ENCODE data around the gene ARMC2.
A peak's percentile ranks its signal among the peaks of the same experiment; 100 is the strongest.

The ARMC2 gene

DNA sequence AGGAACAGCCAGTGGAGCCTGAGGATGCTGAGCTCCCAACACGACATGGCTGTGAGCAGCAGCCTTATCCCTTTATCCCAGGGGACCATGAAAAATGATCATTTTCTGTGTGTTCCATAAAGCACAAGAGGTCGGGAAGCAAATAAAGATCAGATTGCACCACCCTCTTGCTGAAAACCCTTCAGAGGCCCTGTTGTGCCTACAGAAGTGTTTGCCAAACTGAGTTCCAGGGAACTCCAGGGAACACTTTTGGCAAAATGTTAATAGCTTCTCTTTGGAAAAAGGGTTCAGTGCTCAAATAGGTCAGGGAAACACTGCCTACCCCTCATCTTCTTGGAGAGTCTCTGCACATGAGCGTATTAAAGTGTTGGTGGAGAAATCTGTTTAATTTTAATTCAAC lies 24.4 kb downstream of the ARMC2 start:
- Histone ChIP-seq H3K27ac (ENCODE audit: low read length) (no peak overlapping the region), H3K36me3 (ENCODE audit: control insufficient read depth in 1 of 2, insufficient read depth in 2 of 2, low read length in 2 of 2) (peaks cover 0 to 11% of the 10 kb centered on the region in 2 donors), H3K27me3 (ENCODE audit: low read depth, low read length) (no peaks in the 10 kb centered on the region), H3K4me3 (ENCODE audit: low read depth in 1 of 2, low read length in 2 of 2) (no peak overlapping the region), H3K4me1 (ENCODE audit: control insufficient read depth in 1 of 2, insufficient read depth in 2 of 2, low read length in 2 of 2) (no peaks in the 10 kb centered on the region), H3K9me3 (ENCODE audit: control insufficient read depth in 1 of 2, low read length in 2 of 2) (no peaks in the 10 kb centered on the region)

DNA sequence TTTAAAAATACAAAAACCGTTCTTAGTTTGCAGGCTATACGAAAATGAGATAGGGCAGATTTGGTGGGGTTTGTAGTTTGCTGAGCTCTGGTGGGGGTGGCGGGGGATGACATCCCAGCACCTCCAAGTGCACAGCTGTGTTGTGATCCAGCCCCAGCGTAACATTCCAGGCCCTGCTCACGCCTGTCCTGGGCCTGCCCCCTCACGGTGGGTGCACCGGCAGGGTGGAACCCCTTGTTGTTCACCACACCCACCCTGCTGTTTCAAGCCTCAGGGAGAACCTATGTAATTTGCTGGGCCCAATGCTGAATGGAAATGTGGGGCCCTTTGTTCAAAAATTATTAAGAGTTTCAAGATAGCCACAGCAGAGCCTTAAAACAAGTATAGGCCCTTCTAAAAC lies 25.0 kb downstream of the ARMC2 start:
- H3K9me3 ChIP-seq (ENCODE audit: control insufficient read depth in 1 of 2, low read length in 2 of 2), result no peaks in the 10 kb centered on the region
- H3K4me3 ChIP-seq (ENCODE audit: low read depth in 1 of 2, low read length in 2 of 2), result no peak overlapping the region
- no peak overlapping the region for H3K27ac ChIP-seq (ENCODE audit: low read length)
- peaks cover 0 to 13% of the 10 kb centered on the region in 2 donors for H3K36me3 ChIP-seq (ENCODE audit: control insufficient read depth in 1 of 2, insufficient read depth in 2 of 2, low read length in 2 of 2)
- no peaks in the 10 kb centered on the region for H3K4me1 ChIP-seq (ENCODE audit: control insufficient read depth in 1 of 2, insufficient read depth in 2 of 2, low read length in 2 of 2)
- no peaks in the 10 kb centered on the region for H3K27me3 ChIP-seq (ENCODE audit: low read depth, low read length)

DNA sequence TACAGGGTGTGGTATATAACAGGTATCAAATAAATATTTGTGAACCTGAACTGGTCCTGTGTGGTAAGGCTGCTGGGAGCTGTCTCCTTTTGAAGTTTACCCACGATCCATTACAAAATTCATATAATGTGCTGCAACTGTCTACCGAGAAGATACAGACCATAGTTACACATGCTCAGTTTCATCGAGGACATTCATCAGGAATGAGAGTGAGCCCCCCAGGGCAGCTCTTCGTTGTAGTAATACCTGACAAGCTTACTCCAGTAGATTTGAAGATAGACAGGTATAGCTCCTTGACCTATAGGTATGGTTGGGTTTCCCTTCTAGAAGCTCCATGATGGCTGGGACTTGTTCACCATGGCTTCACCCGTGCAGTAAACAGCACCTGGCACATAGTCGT lies 25.7 kb downstream of the ARMC2 start:
- Histone ChIP-seq H3K9me3 (ENCODE audit: control insufficient read depth in 1 of 2, low read length in 2 of 2) (no peaks in the 10 kb centered on the region), H3K27ac (ENCODE audit: low read length) (peak overlapping the region; percentile 58), H3K4me3 (ENCODE audit: low read depth in 1 of 2, low read length in 2 of 2) (no peak overlapping the region), H3K27me3 (ENCODE audit: low read depth, low read length) (no peaks in the 10 kb centered on the region), H3K4me1 (ENCODE audit: control insufficient read depth in 1 of 2, insufficient read depth in 2 of 2, low read length in 2 of 2) (no peaks in the 10 kb centered on the region), H3K36me3 (ENCODE audit: control insufficient read depth in 1 of 2, insufficient read depth in 2 of 2, low read length in 2 of 2) (peaks cover 0 to 15% of the 10 kb centered on the region in 2 donors)

DNA sequence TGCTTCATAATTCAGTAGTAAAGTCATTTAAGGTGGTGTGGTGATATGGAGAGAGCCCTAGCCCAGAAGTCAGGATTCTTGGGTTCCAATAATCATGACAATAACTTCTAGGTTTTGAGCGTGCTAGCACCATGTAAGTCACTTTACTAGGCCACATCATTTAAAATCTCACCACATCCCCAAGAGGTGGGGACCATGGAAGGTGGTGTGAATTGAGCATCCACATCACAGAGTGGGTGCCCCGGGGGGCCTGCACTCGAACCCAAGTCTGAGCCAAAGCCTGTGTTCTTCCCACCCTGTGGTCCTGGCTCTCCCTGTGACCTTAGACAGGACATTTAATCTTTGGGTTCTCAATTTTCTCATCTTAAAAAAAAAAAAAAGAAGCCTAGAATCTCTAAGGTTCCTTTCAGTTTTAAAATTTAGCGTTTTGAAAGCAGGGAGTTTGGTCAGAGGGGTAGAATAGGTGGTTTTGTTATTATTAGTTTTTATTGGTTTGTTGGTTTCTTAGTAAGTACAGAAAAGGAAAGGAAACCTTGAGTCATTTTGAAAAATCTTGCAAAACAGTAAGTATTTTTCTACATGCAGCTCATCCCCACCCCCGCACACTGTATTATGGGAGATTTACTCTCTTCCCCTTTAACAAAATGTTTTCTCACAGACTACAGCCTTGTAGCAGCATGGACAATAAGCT lies 26.4 kb downstream of the ARMC2 start:
- no peaks in the 10 kb centered on the region for H3K27me3 ChIP-seq (ENCODE audit: low read depth, low read length)
- peak overlapping the region; percentile 58 for H3K27ac ChIP-seq (ENCODE audit: low read length)
- peaks cover 0 to 13% of the 10 kb centered on the region in 2 donors for H3K36me3 ChIP-seq (ENCODE audit: control insufficient read depth in 1 of 2, insufficient read depth in 2 of 2, low read length in 2 of 2)
- H3K4me3 ChIP-seq (ENCODE audit: low read depth in 1 of 2, low read length in 2 of 2), result no peak overlapping the region
- H3K4me1 ChIP-seq (ENCODE audit: control insufficient read depth in 1 of 2, insufficient read depth in 2 of 2, low read length in 2 of 2), result no peaks in the 10 kb centered on the region
- H3K9me3 ChIP-seq (ENCODE audit: control insufficient read depth in 1 of 2, low read length in 2 of 2), result no peaks in the 10 kb centered on the region

DNA sequence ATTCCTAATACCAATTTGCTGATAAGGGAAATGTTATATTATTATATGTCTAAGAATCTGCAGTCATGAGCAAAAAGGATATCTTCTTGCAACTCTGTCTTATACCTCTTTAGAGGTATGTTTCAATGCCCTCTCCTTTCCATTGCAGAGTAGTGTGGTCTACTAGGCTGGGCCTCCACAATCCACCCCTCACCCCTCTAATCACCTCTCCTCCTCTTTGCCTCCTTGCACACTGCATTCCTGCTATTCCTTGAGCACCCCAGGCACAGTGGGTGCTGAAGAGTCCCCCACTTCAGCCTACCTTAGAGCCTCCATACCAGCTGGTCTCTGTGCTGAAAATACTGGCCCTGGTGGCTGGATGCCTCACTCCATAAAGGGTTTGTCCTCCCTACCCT lies 26.9 kb downstream of the ARMC2 start:
- Histone ChIP-seq H3K27me3 (ENCODE audit: low read depth, low read length) (no peaks in the 10 kb centered on the region), H3K4me1 (ENCODE audit: control insufficient read depth in 1 of 2, insufficient read depth in 2 of 2, low read length in 2 of 2) (no peaks in the 10 kb centered on the region), H3K4me3 (ENCODE audit: low read depth in 1 of 2, low read length in 2 of 2) (no peak overlapping the region), H3K36me3 (ENCODE audit: control insufficient read depth in 1 of 2, insufficient read depth in 2 of 2, low read length in 2 of 2) (peaks cover 0 to 9% of the 10 kb centered on the region in 2 donors), H3K9me3 (ENCODE audit: control insufficient read depth in 1 of 2, low read length in 2 of 2) (no peaks in the 10 kb centered on the region), H3K27ac (ENCODE audit: low read length) (no peak overlapping the region)

DNA sequence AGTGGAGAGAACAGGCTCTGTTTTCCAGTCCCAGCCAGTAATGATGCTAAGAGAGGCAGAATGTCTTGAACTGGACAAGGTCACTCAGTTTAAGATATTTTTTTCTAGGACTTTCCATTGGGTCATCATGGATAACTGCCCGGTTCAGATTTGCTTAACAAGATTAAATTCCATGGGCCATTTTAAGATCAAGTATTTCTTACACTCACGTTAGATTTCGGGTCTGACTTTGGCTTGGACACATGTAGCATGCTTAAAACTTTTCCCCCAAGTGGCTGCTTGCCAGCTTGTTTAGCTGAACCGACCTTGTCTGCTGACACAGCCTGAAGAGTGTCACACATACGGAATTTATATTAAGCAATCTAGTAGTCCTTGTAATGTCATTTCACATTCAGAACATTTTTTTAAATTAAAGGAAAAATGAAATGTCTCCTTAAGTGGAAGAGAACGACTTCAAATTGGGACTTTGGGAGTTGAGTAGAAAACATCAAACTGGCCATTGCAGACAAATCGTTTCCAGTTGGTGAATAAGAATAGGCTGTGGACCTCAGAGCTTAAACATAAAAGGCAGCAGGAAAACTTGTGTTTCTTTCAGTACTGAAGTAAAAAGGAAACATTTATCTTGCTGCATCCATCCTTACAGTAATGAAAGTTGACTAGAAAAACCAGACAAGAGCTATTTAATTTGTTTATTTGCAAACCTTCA lies 29.0 kb downstream of the ARMC2 start:
- Histone ChIP-seq H3K4me3 (ENCODE audit: low read depth in 1 of 2, low read length in 2 of 2) (no peak overlapping the region), H3K27ac (ENCODE audit: low read length) (peak overlapping the region; percentile 57), H3K27me3 (ENCODE audit: low read depth, low read length) (no peaks in the 10 kb centered on the region), H3K9me3 (ENCODE audit: control insufficient read depth in 1 of 2, low read length in 2 of 2) (no peaks in the 10 kb centered on the region), H3K4me1 (ENCODE audit: control insufficient read depth in 1 of 2, insufficient read depth in 2 of 2, low read length in 2 of 2) (no peaks in the 10 kb centered on the region), H3K36me3 (ENCODE audit: control insufficient read depth in 1 of 2, insufficient read depth in 2 of 2, low read length in 2 of 2) (peaks cover 0 to 4% of the 10 kb centered on the region in 2 donors)

DNA sequence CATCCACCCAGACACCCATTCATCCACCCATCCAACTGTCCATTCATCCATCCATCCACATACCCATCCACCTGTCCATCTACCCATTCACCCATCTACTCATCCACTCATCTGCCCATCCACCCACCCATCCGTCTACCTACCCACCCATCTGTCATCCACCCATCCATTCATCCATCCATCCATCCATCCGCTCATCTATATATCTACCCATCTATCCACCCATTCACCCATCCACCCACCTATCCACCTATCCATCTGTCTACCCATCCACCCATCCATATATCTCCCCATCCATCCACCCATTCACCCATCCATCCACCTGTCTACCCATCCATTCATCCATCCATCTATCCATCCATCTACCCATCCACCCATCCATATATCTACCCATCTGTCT lies 30.7 kb downstream of the ARMC2 start:
- H3K27ac ChIP-seq (ENCODE audit: low read length), result no peak overlapping the region
- peaks cover 0 to 9% of the 10 kb centered on the region in 2 donors for H3K36me3 ChIP-seq (ENCODE audit: control insufficient read depth in 1 of 2, insufficient read depth in 2 of 2, low read length in 2 of 2)
- no peak overlapping the region for H3K4me3 ChIP-seq (ENCODE audit: low read depth in 1 of 2, low read length in 2 of 2)
- no peaks in the 10 kb centered on the region for H3K4me1 ChIP-seq (ENCODE audit: control insufficient read depth in 1 of 2, insufficient read depth in 2 of 2, low read length in 2 of 2)
- H3K27me3 ChIP-seq (ENCODE audit: low read depth, low read length), result no peaks in the 10 kb centered on the region
- H3K9me3 ChIP-seq (ENCODE audit: control insufficient read depth in 1 of 2, low read length in 2 of 2), result no peaks in the 10 kb centered on the region

DNA sequence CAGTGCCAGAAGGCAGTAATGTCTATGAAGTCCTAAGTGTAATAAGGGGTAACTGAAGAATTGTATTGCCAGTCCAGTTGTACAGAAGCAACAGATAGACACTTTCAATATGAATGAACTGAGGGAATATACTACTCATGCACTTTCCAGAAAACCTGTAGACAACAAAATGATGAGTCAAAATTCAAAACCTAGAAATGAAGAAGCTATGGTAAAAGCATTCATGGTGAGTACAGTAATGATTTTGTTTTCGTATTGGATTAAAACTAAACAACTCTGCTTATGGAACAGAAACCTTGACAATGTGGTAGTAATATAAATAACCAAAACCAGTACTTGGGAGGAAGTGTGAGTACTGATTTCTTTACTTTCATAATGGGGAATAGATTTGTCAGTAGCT lies 35.0 kb downstream of the ARMC2 start:
- Histone ChIP-seq H3K9me3 (ENCODE audit: control insufficient read depth in 1 of 2, low read length in 2 of 2) (no peaks in the 10 kb centered on the region), H3K36me3 (ENCODE audit: control insufficient read depth in 1 of 2, insufficient read depth in 2 of 2, low read length in 2 of 2) (peaks cover 0 to 7% of the 10 kb centered on the region in 2 donors), H3K4me1 (ENCODE audit: control insufficient read depth in 1 of 2, insufficient read depth in 2 of 2, low read length in 2 of 2) (no peaks in the 10 kb centered on the region), H3K27me3 (ENCODE audit: low read depth, low read length) (no peaks in the 10 kb centered on the region), H3K27ac (ENCODE audit: low read length) (no peak overlapping the region), H3K4me3 (ENCODE audit: low read depth in 1 of 2, low read length in 2 of 2) (no peak overlapping the region)

DNA sequence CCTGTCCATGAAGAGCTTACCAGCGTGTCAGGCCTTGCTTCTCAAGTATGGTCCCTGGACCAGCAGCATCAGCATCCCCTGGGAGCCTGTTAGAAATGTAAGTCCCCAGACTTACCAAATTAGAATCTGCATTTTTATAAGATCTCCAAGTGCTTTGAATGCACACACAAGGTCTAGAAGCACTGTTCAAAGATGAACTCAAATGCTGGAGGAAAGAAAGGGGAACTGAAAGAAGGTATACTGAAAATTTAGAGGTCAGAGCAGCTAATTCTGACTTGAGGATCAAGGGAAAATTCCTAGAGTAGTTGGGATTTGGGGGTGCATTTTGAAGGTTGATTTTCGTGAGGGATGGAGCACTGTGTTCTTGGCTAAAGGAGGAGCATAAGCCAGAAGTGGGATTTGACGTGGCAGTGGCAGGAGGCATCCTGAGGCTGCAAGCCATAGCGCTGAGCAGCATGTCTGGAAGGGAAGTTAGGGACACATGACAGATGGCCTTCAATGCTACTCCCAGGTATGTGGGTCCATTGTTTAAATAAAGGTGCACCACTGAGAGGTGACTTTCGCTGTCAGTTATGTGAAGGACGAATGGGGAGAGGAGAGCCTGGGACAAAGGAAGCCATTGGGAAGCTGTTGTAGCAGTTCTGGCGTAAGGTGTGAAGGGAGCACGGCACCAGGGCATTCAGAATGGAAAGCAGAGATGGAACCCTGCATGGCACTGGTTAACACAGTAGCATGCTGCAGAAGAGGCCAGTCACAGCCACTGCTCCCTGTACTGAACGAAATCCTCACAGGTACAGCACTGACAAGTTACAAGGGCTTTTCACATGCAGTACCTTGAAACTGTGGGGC lies 36.2 kb downstream of the ARMC2 start:
- Histone ChIP-seq H3K36me3 (ENCODE audit: control insufficient read depth in 1 of 2, insufficient read depth in 2 of 2, low read length in 2 of 2) (peaks cover 0 to 5% of the 10 kb centered on the region in 2 donors), H3K27me3 (ENCODE audit: low read depth, low read length) (no peaks in the 10 kb centered on the region), H3K9me3 (ENCODE audit: control insufficient read depth in 1 of 2, low read length in 2 of 2) (no peaks in the 10 kb centered on the region), H3K4me1 (ENCODE audit: control insufficient read depth in 1 of 2, insufficient read depth in 2 of 2, low read length in 2 of 2) (no peaks in the 10 kb centered on the region), H3K27ac (ENCODE audit: low read length) (no peak overlapping the region), H3K4me3 (ENCODE audit: low read depth in 1 of 2, low read length in 2 of 2) (no peak overlapping the region)

DNA sequence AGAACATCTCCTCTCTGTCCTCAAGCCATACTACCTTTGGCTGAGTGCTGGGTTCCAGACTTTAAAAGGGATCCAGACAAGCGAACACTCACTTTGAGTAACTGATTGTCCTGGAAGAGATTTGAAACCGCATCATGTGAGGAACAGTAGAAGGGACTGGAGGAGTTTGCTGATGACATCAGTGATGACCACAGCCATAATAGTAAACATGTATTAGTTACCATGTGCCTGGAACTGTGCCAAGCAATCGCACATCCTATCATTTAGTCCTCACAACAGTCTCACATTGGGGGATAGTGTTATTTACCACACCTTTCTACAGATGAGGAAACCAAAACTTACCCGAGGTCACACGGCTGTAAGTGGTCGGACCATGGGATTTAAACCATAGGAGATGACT lies 39.8 kb downstream of the ARMC2 start:
- no peaks in the 10 kb centered on the region for H3K4me1 ChIP-seq (ENCODE audit: control insufficient read depth in 1 of 2, insufficient read depth in 2 of 2, low read length in 2 of 2)
- peaks cover 0 to 2% of the 10 kb centered on the region in 2 donors for H3K36me3 ChIP-seq (ENCODE audit: control insufficient read depth in 1 of 2, insufficient read depth in 2 of 2, low read length in 2 of 2)
- no peak overlapping the region for H3K4me3 ChIP-seq (ENCODE audit: low read depth in 1 of 2, low read length in 2 of 2)
- H3K9me3 ChIP-seq (ENCODE audit: control insufficient read depth in 1 of 2, low read length in 2 of 2), result no peaks in the 10 kb centered on the region
- no peak overlapping the region for H3K27ac ChIP-seq (ENCODE audit: low read length)
- no peaks in the 10 kb centered on the region for H3K27me3 ChIP-seq (ENCODE audit: low read depth, low read length)

DNA sequence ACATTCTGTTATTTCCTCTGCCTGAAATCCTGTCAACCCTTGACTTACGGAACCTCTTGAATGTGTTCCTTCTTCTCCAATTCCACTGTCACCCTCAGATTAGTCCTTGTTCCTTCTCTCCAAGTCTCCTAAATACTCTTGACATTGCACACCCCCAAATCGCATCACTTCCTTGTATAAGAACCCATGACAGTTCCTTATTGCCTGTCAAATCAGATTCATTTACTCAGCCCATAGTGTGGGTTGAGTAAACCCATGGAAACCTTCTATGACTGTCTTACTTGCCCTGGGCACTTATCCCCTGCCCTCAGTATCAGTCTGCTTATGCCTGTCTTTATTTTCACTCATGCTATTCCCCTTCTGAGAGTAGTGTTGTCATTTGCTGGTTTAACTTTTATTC lies 40.5 kb downstream of the ARMC2 start:
- no peaks in the 10 kb centered on the region for H3K36me3 ChIP-seq (ENCODE audit: control insufficient read depth in 1 of 2, insufficient read depth in 2 of 2, low read length in 2 of 2)
- H3K4me3 ChIP-seq (ENCODE audit: low read depth in 1 of 2, low read length in 2 of 2), result no peak overlapping the region
- H3K27me3 ChIP-seq (ENCODE audit: low read depth, low read length), result no peaks in the 10 kb centered on the region
- no peak overlapping the region for H3K27ac ChIP-seq (ENCODE audit: low read length)
- H3K9me3 ChIP-seq (ENCODE audit: control insufficient read depth in 1 of 2, low read length in 2 of 2), result no peaks in the 10 kb centered on the region
- peaks cover 0 to 3% of the 10 kb centered on the region in 2 donors for H3K4me1 ChIP-seq (ENCODE audit: control insufficient read depth in 1 of 2, insufficient read depth in 2 of 2, low read length in 2 of 2)

Data from muscle layer of duodenum (tissue), 2 donors.